ENCODE results near the gene RASGRF2.
"Not testable (repeated sequence)": the region's sequence is repeated elsewhere in the genome, so short reads cannot be mapped to it uniquely, and the experiment has no call there.

RASGRF2 gene

DNA sequence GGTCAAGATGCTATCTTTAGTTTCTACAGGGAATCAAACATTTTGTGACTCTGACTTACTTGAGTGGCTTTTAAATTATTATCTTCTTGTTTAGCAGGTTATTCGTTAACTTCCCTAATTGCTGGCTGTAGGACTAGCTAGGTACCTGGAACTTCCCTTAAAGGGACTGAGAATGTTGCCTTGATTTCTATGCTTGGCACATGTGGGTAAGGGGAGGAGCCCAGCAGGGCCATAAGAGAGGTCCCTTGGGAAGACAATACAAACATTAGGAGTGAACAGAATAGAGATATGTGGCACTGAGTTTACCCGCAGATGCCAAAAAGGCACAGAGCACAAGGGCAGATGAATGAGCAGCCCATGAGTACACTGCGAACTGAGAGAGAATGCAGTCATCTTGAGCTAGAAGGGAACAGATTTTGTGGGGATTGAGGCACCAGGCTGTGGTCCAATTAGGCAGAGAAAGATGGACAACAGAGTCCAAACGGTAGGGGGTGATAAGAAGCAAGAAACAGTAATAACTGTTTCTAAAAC is 282.8 kb downstream of the RASGRF2 start:
- peak; percentile 61 for DNase-seq (ENCODE audit: low spot score)

- no peak for DNase-seq (ENCODE audit: low spot score)
These were observed 284.3 kb downstream of the RASGRF2 start for GRCh38 chr5:81244451-81244850.

DNA sequence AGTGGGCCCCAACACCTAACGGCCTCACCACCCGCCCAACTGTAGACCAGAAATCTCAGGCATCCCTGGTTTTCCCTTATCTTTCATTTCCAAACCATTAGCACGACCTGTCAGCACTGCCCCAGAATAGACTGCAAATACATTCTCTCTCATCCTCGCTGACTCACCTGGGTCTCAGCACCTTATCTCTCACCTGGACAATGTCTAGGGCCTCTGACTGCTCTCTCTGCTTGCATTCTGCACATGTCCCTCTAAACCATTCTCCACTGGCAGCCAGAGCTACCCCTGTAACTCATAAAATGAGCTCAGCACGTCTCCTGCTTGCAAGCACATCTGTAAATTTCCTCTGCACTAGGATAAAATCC is 285.7 kb downstream of the RASGRF2 start:
- no peak for DNase-seq (ENCODE audit: low spot score)

GRCh38 chr5:81246697-81247096 is 286.5 kb downstream of the RASGRF2 start:
- DNase-seq (ENCODE audit: low spot score), result no peak

- DNase-seq (ENCODE audit: low spot score), result peak; percentile 89
These were observed 287.3 kb downstream of the RASGRF2 start for GRCh38 chr5:81247441-81247972.

DNA sequence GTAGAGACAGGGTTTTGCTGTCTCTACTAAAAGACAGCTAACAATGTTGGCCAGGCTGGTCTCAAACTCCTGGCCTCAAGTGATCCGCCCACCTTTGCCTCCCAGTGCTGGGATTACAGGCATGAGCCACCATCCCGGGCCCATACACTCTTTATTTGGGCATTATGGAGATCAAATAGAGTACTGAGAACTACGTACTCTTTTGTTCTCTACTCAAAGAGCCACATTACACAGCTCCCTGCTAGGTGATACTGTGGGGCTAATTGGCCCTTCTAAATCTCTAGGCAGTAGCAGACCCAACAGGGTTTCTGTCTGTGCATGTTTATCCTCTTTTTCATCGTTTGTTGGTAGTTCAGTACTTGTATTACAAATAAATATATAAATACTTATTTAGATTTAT is 289.1 kb downstream of the RASGRF2 start:
- DNase-seq (ENCODE audit: low spot score), result no peak

- DNase-seq (ENCODE audit: low spot score), result no peak
These were observed 289.8 kb downstream of the RASGRF2 start for GRCh38 chr5:81250004-81250403.

DNA sequence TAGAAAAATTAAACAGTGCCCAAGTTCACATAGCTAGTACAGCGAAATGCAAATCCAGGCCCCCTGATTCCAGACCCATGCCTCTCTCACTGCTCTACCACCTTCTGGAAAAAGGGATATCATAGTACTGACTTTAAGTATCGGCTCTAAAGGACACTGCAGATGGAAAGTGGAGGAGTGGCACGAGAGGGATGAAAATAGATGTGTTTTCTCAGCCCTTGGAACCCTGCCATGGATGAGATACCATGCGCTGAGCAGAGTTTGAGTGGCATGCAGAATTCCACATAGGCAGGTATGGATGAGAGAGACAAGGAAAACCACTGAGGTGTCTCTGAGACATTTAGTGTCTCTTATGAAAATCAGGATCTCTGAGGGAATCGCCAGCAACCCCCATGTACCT is 291.8 kb downstream of the RASGRF2 start:
- DNase-seq (ENCODE audit: low spot score), result no peak

GRCh38 chr5:81252904-81253303 is 292.7 kb downstream of the RASGRF2 start:
- peak; percentile 86 for DNase-seq (ENCODE audit: low spot score)

DNA sequence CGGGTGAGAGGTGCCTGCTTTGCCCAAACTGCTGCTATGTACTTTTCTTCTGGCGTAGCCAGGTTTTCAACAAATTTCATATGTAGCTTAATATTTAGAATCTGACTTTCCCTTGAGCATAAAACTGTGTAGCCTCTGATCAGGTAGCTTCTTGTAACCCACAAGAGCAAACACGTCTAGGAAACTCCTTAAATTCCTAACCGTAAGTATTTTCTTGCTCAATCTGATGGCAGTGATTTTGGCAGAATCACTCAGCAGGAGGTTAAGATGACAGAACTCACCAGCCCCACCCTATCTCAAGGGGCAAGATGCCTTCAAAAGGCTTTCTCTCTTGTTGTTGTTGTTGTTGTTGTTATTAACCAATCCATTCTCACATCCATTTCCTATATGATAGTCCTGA is 293.7 kb downstream of the RASGRF2 start:
- DNase-seq (ENCODE audit: low spot score), result no peak

DNA sequence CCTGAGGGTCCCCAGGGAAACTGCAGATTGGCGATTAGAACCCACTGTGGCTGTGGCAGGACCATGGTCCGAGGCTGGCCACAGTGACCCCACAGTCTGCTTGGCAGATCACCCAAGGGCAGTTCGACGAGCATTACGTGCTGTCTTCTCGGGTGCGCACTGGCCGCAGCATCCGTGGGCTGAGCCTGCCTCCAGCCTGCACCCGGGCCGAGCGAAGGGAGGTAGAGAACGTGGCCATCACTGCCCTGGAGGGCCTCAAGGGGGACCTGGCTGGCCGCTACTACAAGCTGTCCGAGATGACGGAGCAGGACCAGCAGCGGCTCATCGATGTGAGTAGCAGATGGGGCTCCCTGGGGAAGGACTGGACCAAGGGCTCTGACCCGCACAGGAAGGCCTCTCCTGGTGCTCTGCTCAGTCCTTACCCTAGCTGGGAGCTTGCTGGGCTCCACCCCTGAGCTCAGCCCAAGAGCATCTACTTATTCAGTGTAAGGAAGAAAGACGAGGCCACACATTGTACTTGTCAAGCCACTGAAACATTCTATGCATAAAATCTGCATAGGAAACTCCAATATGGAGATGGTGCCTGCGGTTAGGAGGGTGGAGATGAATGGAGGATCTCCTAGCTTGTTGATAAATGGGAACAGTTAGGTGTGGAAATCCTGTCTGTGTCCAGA is 294.9 kb downstream of the RASGRF2 start:
- DNase-seq (ENCODE audit: low spot score), result no peak

GRCh38 chr5:81256766-81257165 is 296.6 kb downstream of the RASGRF2 start:
- no peak for DNase-seq (ENCODE audit: low spot score)

GRCh38 chr5:81262796-81263195 is 302.6 kb downstream of the RASGRF2 start:
- not testable (repeated sequence) for DNase-seq (ENCODE audit: low spot score)

- no peak for DNase-seq (ENCODE audit: low spot score)
These were observed 304.9 kb downstream of the RASGRF2 start for GRCh38 chr5:81265101-81265500.

GRCh38 chr5:81268521-81269196 is 308.5 kb downstream of the RASGRF2 start:
- DNase-seq (ENCODE audit: low spot score), result no peak

GRCh38 chr5:81269751-81270393 is 309.7 kb downstream of the RASGRF2 start:
- DNase-seq (ENCODE audit: low spot score), result no peak

DNA sequence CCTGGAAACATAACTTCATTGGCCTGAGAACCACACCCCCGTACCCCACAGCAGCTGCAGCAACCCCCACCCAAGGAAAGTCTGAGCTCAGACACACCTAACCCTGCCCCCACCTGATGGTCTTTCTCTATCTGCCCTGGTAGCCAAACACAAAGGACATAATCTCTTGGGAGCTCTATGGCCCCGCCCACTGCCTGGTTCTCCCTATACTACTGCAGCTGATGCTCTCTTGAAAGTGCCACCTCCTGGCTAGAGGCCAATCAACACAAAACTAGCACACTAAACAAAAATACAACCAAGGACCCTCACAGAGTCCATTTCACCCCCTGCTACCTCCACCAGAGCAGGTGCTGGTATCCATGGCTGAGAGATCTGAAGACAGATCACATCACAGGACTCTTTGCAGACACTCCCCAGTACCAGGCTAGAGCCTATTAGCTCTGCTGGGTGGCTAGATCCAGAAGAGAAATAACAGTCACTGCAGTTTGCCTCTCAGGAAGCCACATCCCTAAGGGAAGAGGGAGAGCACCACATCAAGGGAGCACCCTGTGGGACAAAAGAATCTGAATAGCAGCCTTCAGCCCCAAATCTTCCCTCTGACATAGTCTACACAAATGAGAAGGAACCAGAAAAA is 310.3 kb downstream of the RASGRF2 start:
- not testable (repeated sequence) for DNase-seq (ENCODE audit: low spot score)

All from pons (tissue), 1 donor.